ENCODE data around the gene SSTR3.

SSTR3 gene

DNA sequence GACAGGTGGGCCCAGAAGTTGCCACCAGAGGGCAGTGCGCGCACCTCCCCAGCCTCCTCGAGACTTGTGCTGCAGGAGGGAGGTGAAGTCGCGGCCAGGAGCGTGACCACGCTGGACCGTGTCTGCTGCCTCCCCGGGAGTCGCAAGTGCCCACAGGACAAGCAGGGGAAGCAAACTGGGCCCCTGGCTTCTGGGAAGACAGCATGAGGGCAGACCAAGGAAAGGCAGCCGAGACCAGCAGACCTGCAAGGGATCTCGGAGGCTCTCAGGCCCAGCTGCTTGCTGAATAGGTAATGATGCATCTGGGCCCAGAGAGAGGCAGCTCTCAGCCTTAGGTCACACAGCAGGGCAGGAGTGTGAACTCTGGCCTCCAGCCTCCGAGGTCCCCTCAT lies 45.6 kb downstream of the SSTR3 start:
- DNase-seq (ENCODE audit: low read depth), result no peak

- DNase-seq (ENCODE audit: low read depth), result no peak
Observed at GRCh38 chr22:37165940-37166674, 46.2 kb downstream of the SSTR3 start.

- no peak for DNase-seq (ENCODE audit: low read depth)
Observed at GRCh38 chr22:37165066-37165465, 47.2 kb downstream of the SSTR3 start.

GRCh38 chr22:37164505-37164887 lies 47.8 kb downstream of the SSTR3 start:
- no peak for DNase-seq (ENCODE audit: low read depth)

DNA sequence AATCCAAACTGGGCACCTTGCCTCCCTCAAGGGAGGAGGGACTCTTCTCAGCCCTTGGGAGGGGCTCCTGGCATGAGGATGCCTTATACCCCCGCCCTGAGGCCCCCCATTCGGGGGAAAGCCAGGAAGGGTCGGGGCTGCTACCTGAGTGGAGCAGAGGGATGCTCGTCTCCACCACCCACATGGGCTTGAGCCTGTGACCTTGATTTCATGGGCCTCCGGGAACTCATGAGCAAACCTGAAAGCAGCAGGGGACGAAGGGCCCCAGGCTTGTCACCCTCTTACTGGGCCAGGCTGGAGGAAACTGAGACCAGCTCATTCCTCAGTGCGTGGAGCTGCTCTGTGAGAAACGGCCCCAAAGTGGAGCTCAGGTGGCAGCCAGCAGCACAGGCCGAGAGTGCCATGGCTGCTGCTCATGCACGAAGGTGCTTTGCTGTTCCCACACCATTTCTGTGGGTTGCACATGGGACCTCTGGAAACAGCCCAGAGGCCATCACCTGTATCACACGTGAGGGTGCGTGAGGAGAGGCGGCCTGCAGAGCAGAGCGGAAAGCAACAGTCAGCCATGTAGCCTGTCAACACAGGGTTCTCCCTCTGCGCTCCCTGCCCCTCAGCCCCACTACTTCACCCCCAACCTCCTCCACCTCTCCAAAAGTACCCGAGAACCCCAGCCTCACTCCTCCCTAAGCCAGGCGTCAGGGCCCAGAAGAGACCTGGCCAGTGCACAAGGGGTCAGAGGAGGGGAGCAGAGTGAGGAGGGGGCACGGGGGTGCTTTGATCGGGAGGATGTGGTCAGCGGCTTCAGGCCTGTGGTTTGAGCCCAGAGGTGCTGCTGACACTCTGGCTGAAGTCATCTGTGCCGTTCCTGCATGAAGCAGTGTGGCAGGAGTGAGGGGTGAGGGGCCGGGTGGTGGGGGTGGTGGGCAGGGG lies 48.4 kb downstream of the SSTR3 start:
- no peak for DNase-seq (ENCODE audit: low read depth)

GRCh38 chr22:37163096-37163489 lies 49.2 kb downstream of the SSTR3 start:
- DNase-seq (ENCODE audit: low read depth), result no peak

GRCh38 chr22:37162221-37163095 lies 49.8 kb downstream of the SSTR3 start:
- no peak for DNase-seq (ENCODE audit: low read depth)

GRCh38 chr22:37161443-37161842 lies 50.8 kb downstream of the SSTR3 start:
- no peak for DNase-seq (ENCODE audit: low read depth)

- no peak for DNase-seq (ENCODE audit: low read depth)
Observed at GRCh38 chr22:37160027-37160426, 52.2 kb downstream of the SSTR3 start.

GRCh38 chr22:37158963-37159290 lies 53.4 kb downstream of the SSTR3 start:
- DNase-seq (ENCODE audit: low read depth), result no peak

- no peak for DNase-seq (ENCODE audit: low read depth)
Observed at GRCh38 chr22:37157516-37158285, 54.6 kb downstream of the SSTR3 start.

DNA sequence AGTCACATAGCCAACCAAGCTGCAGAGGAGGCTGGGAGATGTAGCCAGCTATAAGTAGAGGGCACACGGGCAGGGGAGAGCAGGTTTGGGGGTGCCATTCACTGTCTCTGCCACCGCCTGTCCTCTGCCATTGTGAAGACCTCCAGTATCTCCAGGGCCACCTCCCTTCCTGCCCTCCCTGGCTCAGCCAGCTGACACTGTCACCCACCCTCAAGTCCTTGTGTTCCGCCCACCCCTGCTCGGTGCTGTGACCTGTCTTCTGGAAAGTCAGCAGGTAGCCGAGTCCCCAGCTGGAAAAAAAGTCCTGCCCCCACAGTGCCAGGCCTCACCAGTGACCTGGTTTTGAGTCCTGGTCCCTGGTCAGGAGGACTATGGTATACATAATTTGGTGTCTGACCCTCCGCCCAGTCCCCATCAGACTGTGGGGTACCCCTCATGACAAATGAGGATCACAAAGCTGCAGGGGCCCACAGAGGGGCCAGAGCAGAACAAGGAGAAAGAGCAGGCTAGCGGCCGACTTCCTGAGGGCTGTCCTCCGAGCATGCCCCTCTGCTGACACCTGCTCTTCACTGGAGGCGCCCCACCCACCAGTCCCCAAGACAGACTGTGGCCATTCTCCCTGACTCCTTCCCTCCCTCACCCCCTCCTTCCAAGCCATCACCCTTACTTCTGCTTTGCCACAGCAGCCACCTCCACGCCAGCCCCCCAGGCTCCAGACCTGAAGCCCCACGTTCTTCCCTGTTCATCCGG lies 55.4 kb downstream of the SSTR3 start:
- no peak for DNase-seq (ENCODE audit: low read depth)

DNA sequence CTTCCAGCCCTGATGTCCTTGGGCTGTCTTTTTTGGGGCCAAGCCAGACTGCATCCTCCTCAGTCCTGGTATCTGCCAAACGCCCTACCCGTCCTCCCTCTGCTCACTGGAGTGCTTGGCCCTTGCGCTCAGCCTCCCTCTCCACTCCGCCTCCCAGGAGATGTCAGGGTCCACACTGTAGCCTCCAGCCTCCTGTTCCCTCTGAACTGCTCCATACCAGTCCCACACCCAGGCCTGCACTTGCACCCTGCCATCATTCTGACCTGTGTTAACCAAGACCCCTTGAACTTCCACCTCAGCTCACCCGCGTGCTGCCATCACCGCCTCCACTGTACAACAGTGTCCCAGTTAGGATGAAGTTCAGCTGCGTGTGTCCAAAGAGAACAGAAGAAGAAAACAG lies 56.3 kb downstream of the SSTR3 start:
- DNase-seq (ENCODE audit: low read depth), result no peak

DNA sequence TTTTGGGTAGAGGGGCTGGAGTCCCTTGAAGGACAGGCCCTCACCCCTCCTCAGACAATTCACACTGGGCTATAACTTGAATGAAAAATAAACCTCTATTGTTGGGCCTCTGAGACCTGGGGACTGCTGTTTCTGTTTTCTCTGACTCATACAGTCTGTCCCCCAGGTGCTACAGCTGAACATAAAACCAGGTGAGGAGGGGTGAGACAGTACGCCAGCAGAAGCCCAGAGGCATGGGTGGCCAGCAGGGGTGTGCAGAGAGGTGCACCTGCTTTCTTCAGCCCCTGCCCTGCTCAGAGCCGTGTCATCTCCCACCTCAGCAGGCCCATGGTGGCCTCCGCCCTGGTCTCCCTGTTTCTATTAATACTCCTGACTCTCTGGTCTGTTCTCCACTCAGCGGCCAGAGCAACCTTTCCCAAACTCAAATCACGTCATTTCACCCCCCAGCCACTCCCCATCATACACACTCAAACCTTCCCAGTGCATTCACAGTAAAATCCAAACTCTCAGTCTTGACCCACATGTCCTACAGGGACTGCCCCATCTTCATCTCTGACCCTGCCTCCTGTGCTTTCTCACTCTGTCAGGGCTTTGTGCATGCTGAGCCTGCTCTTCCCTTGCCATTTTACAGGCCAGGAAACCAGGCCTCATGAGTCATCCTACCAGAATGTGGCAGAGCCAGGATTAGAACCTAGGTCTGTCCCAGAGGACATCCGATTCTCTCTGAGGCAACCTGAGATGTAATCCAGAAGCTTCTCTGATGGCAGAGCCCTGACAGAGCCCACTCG lies 57.2 kb downstream of the SSTR3 start:
- DNase-seq (ENCODE audit: low read depth), result no peak
